GM23248 (cell line): ENCODE data around the gene ACVR1B. TPM values are rescaled to one million over a fixed set of nuclear protein-coding genes. Genes with fewer than 3 reads are reported as not detected.

Source experiments
- DNase-seq: peaks from one replicate; pipeline ENCODE4 v3.0.0-alpha.2; 2015
- H2AFZ ChIP-seq: fragments of 200-600 bp; sonication (generic); 2 replicates; pipeline ENCODE4 v1.6.1; 2016; ENCODE audit warnings: antibody characterized with exemption
- H3F3A ChIP-seq: fragments of 200-600 bp; sonication (generic); 2 replicates; pipeline ENCODE4 v1.6.1; 2016; ENCODE audit warnings: mild to moderate bottlenecking, antibody characterized with exemption, mixed run types; ENCODE audit not compliant: insufficient read depth
- H3K27ac ChIP-seq: fragments of 200-600 bp; sonication (generic); 2 replicates; pipeline ENCODE4 v1.5.1; 2016; ENCODE audit warnings: mild to moderate bottlenecking
- H3K27me3 ChIP-seq: fragments of 200-600 bp; sonication (generic); replicated peaks from 2 replicates; pipeline ENCODE4 v1.6.1; 2016; ENCODE audit warnings: mild to moderate bottlenecking; ENCODE audit not compliant: insufficient read depth
- H3K36me3 ChIP-seq: fragments of 200-600 bp; sonication (generic); 2 replicates; pipeline ENCODE4 v1.6.1; 2016; ENCODE audit warnings: low read depth, mild to moderate bottlenecking
- H3K4me1 ChIP-seq: fragments of 200-600 bp; sonication (generic); 2 replicates; pipeline ENCODE4 v1.6.1; 2016; ENCODE audit warnings: mild to moderate bottlenecking; ENCODE audit not compliant: insufficient read depth
- H3K4me2 ChIP-seq: fragments of 200-600 bp; sonication (generic); one replicate; pipeline ENCODE4 v1.6.1; 2016; ENCODE audit warnings: mild to moderate bottlenecking; ENCODE audit not compliant: unreplicated experiment
- H3K4me3 ChIP-seq: fragments of 200-600 bp; sonication (generic); 2 replicates; pipeline ENCODE4 v1.5.1; 2016; ENCODE audit warnings: mild to moderate bottlenecking
- H3K79me2 ChIP-seq: fragments of 200-600 bp; sonication (generic); 2 replicates; pipeline ENCODE4 v1.6.1; 2016; ENCODE audit warnings: mild to moderate bottlenecking; ENCODE audit not compliant: insufficient read depth
- H3K9ac ChIP-seq: fragments of 200-600 bp; sonication (generic); 2 replicates; pipeline ENCODE4 v1.6.1; 2016; ENCODE audit warnings: mild to moderate bottlenecking
- H3K9me2 ChIP-seq: fragments of 200-600 bp; sonication (generic); 2 replicates; pipeline ENCODE4 v1.6.1; 2016; ENCODE audit warnings: mixed run types, mild to moderate bottlenecking, moderate library complexity; ENCODE audit not compliant: insufficient read depth
- H3K9me3 ChIP-seq: fragments of 200-600 bp; sonication (generic); one replicate; pipeline ENCODE4 v1.6.1; 2017; ENCODE audit warnings: low read depth
- H4K20me1 ChIP-seq: fragments of 200-600 bp; sonication (generic); 2 replicates; pipeline ENCODE4 v1.6.0; 2016; ENCODE audit not compliant: insufficient read depth
- EZH2 ChIP-seq: fragments of 200-600 bp; sonication (generic); IDR thresholded peaks from 2 replicates; pipeline ENCODE4 v1.6.1; 2018; ENCODE audit warnings: antibody characterized with exemption, mild to moderate bottlenecking; ENCODE audit not compliant: insufficient read depth, poor library complexity, severe bottlenecking
- EZH2phosphoT487 ChIP-seq: fragments of 200-600 bp; sonication (generic); IDR thresholded peaks from 2 replicates; pipeline ENCODE4 v1.6.1; 2018; ENCODE audit warnings: antibody characterized with exemption, moderate library complexity, mild to moderate bottlenecking, low read depth; ENCODE audit not compliant: insufficient read depth
- WGBS, 2 experiments: methylation state at CpG; one replicate each; pipeline ENCODE4 v1.1.6; 2015 to 2017; ENCODE audit warnings: low lambda C conversion rate in 2 of 2, low coverage in 1 of 2; ENCODE audit errors: missing lambda C conversion rate in 2 of 2; 5-methylcytosine and 5-hydroxymethylcytosine counted together
- in situ Hi-C: fragments of 300-500 bp; cut with MboI; formaldehyde crosslinking; loops from 2 replicates; pipeline ENCODE4 v1.15.0; 2020
- polyA plus RNA-seq: library from polyadenylated mRNA; unstranded; fragments of >200 nt; fragmentation: Nextera tagmentation; extraction: Ambion mirVana; gene quantifications from 2 replicates; pipeline ENCODE4 v1.2.1, GENCODE V29; 2016
- total RNA-seq: library from RNA; depleted of rRNA; stranded (reverse); fragments of >200 nt; shearing (Covaris generic); gene quantifications from 2 replicates; pipeline ENCODE4 v1.2.3, GENCODE V29; 2014

ACVR1B gene
- total and polyA plus RNA-seq, 2 experiments from 2014 or later: 2.8 to 17.0 TPM

DNA sequence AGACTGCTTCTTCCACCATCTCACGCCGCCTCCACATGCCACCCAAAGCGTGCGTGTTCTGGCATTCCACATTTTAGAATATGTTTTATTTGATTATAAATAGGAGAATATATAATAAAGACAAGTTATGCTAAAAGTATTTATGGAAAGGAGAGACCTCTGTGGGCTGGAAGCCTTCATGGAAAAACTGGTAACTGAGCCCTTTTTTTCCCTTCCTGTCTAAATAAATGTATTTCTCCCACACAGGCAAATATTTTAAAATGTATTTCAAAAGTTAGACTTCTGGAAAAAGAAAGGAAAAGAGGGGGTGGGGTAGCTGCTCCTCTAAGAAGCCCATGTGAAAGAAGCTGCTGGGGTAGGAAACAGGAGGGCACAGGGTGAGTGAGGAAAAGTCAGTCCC, 83.7 kb downstream of the ACVR1B start:
- no peak overlapping the region for H2AFZ ChIP-seq
- peaks cover 17% of the 10 kb centered on the region for H3K4me1 ChIP-seq
- H3F3A ChIP-seq: peaks cover 26% of the 10 kb centered on the region
- H3K27ac ChIP-seq: no peak overlapping the region
- H3K4me2 ChIP-seq: no peak overlapping the region
- no peak for DNase-seq
- peaks cover 6% of the 10 kb centered on the region for H3K79me2 ChIP-seq
- no peaks in the 10 kb centered on the region for H3K9me3 ChIP-seq
- no peaks in the 10 kb centered on the region for H3K36me3 ChIP-seq
- TF ChIP-seq EZH2phosphoT487 (no peak), EZH2 (no peak)
- in situ Hi-C loops: no loop called here
- no peak overlapping the region for H3K4me3 ChIP-seq
- H4K20me1 ChIP-seq: no peaks in the 10 kb centered on the region
- no peaks in the 10 kb centered on the region for H3K9me2 ChIP-seq
- no peaks in the 10 kb centered on the region for H3K27me3 ChIP-seq
- 88 to 91% methylated on average over 4 of the region's 4 CpGs for WGBS, 2 experiments
- no peak overlapping the region for H3K9ac ChIP-seq

DNA sequence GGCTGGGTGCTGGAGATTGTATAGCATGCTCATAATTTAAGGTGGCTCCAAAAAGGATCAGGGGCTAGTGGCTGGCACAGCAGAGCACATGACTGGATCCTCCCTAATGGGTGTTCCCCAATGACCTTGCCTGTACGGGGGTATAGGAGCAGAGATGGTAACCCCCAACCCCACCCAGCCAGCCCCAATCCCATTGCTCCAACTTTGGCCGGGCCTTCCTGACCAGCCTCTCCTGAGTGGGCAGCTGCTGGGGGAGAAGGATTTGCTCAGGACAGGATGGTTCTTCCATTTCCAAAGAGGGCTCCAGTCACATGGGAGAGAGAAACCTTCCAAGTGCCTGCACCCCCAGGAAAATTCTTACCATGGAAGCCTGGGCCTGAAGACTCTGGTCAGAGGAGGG, 84.4 kb downstream of the ACVR1B start:
- no peaks in the 10 kb centered on the region for H4K20me1 ChIP-seq
- peaks cover 17% of the 10 kb centered on the region for H3K4me1 ChIP-seq
- H3K4me2 ChIP-seq: no peak overlapping the region
- in situ Hi-C loops: no loop called here
- H3F3A ChIP-seq: peaks cover 26% of the 10 kb centered on the region
- H3K9ac ChIP-seq: 0 out of 2 replicates have a peak overlapping the region, but pooled peaks have one; percentile 72
- H3K79me2 ChIP-seq: peaks cover 6% of the 10 kb centered on the region
- no peak overlapping the region for H3K4me3 ChIP-seq
- H2AFZ ChIP-seq: no peak overlapping the region
- no peaks in the 10 kb centered on the region for H3K9me3 ChIP-seq
- H3K36me3 ChIP-seq: no peaks in the 10 kb centered on the region
- H3K9me2 ChIP-seq: no peaks in the 10 kb centered on the region
- DNase-seq: no peak
- no peaks in the 10 kb centered on the region for H3K27me3 ChIP-seq
- peak overlapping the region; percentile 34; the same call in 1 of the 2 replicates for H3K27ac ChIP-seq
- no peak for TF ChIP-seq EZH2
- TF ChIP-seq EZH2phosphoT487: no peak
- WGBS, 2 experiments: 85% methylated on average over 2 of the region's 2 CpGs

DNA sequence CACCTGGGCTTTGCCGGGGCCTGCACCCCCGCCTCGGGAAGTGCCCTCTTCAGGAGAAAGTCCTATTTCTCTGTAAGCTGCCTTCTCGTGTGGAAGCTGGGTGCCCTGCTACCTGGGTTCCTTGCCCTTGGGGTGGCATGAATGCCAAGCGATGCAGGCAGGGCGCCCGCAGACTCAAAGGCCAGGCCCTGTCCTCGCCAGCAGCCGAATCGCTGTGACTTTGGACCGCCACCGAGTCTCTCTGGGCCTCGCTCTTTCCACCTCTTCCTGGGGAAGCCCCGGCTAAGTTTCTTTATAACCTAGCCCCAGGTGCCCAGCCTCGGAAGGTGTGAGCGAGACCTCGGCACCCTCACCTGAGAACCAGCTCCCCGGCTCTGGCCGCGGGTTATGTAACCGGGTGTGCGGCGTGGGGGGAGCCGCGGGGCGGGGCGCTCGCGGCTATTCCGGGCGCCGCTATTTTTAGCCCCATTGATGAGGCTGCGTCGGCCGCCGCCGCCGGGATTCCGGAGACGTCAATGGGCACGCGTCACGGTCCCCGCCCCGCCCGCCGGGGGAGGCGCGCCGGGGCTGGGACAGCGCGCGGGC, 85.2 kb downstream of the ACVR1B start:
- Histone ChIP-seq H3F3A (peaks cover 26% of the 10 kb centered on the region), H3K9ac (peak overlapping the region; percentile 72), H3K36me3 (no peaks in the 10 kb centered on the region), H3K4me2 (peak overlapping the region; percentile 64), H3K79me2 (peaks cover 6% of the 10 kb centered on the region), H3K4me1 (peaks cover 17% of the 10 kb centered on the region), H4K20me1 (no peaks in the 10 kb centered on the region), H3K9me2 (no peaks in the 10 kb centered on the region), H2AFZ (no peak overlapping the region), H3K27ac (peak overlapping the region; percentile 34), H3K4me3 (peak overlapping the region; percentile 57), H3K27me3 (no peaks in the 10 kb centered on the region), H3K9me3 (no peaks in the 10 kb centered on the region)
- in situ Hi-C loops: no loop called here
- no peak for TF ChIP-seq EZH2
- no peak for TF ChIP-seq EZH2phosphoT487
- DNase-seq: peak; percentile 96
- WGBS, 2 experiments: 19 to 24% methylated on average over 29 to 42 of the region's 53 CpGs

DNA sequence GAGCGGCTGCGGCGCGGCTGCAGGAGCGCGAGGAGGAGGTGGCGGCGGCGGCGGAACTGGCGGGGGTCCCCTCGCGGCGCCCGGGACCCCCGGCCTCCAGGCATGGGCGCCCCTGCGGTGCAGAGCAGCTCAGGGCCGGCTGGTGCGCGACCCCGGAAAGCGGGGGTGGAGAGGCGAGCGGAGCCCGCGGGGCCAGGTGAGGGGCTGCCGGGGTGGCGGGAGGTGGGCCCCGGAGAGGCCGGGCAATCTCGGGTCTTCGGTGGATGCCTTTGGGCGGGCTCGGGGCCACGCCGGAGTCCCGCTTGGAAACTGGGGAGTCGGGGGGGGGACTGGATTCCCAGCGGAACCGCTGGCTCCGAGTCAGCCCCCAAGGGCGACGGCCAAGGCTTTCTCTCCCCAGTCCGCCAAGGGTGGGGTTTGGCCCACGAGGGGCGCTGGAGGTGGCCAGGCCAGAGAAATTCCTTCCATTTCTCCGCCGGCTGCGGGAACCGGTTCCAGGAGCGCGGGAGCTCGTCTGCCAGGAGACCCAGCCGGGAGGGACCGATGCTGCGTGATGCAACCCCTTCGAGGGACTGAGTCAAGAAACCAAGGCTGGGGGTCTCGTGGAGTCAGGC, 85.9 kb downstream of the ACVR1B start:
- peak; percentile 81 for DNase-seq
- Histone ChIP-seq H3K27me3 (no peaks in the 10 kb centered on the region), H3K36me3 (no peaks in the 10 kb centered on the region), H3K9me2 (no peaks in the 10 kb centered on the region), H3K27ac (peak overlapping the region; percentile 71), H3K4me1 (peaks cover 12% of the 10 kb centered on the region), H3K4me2 (peak overlapping the region; percentile 76), H2AFZ (peak overlapping the region; percentile 44; the same call in 1 of the 2 replicates), H3F3A (peaks cover 19% of the 10 kb centered on the region), H3K4me3 (peak overlapping the region; percentile 78), H4K20me1 (no peaks in the 10 kb centered on the region), H3K9me3 (no peaks in the 10 kb centered on the region), H3K79me2 (peaks cover 6% of the 10 kb centered on the region), H3K9ac (peak overlapping the region; percentile 96)
- in situ Hi-C loops: no loop called here
- 0 to 2% methylated on average over 15 to 38 of the region's 59 CpGs for WGBS, 2 experiments
- no peak for TF ChIP-seq EZH2phosphoT487
- no peak for TF ChIP-seq EZH2
